Testis (tissue), 3 donors: ENCODE measurements around the gene PLCE1. TPM values are rescaled to one million over a fixed set of nuclear protein-coding genes. Genes with fewer than 3 reads are reported as not detected.

ENCODE experiments used
- DNase-seq: peaks from one replicate; pipeline ENCODE4 v3.0.0-alpha.2; 2019
- H3K27ac ChIP-seq, 2 donors: fragments of 200-600 bp; sonication (generic); one replicate each; pipeline ENCODE4 v1.5.1; 2019
- H3K27me3 ChIP-seq: fragments of 200-600 bp; sonication (generic); one replicate; pipeline ENCODE4 v1.5.1; 2019
- H3K36me3 ChIP-seq: fragments of 200-600 bp; sonication (generic); one replicate; pipeline ENCODE4 v1.5.1; 2017; ENCODE audit warnings: low read depth; ENCODE audit errors: missing control alignments
- H3K4me1 ChIP-seq: fragments of 200-600 bp; sonication (generic); one replicate; pipeline ENCODE4 v1.5.1; 2019
- H3K4me3 ChIP-seq, 2 donors: fragments of 200-600 bp; sonication (generic); one replicate each; pipeline ENCODE4 v1.5.1; 2017 to 2019
- H3K9me3 ChIP-seq: fragments of 200-600 bp; sonication (generic); one replicate; pipeline ENCODE4 v1.5.1; 2017
- CTCF ChIP-seq, 3 experiments: fragments of 450-650 bp in 2 of 3; fragments of 200-600 bp in 1 of 3; sonication (generic) in 1 of 3; IDR thresholded peaks; one replicate each; pipeline ENCODE4 v1.5.1; 2016 to 2019; ENCODE audit warnings: antibody characterized with exemption in 3 of 3, mild to moderate bottlenecking in 2 of 3, moderate library complexity in 1 of 3
- POLR2A ChIP-seq: fragments of 450-650 bp; IDR thresholded peaks from one replicate; pipeline ENCODE4 v1.6.1; 2017; ENCODE audit warnings: antibody characterized with exemption, mild to moderate bottlenecking, moderate library complexity
- WGBS, 2 donors: methylation state at CpG; one replicate each; pipeline ENCODE4 v1.1.5; 2018; 5-methylcytosine and 5-hydroxymethylcytosine counted together
- intact Hi-C: fragments of 100-400 bp; cut with DNase I; formaldehyde crosslinking; loops from one replicate; pipeline ENCODE4 v1.15.1; 2023; ENCODE audit warnings: low total_unique reads
- polyA plus RNA-seq: library from polyadenylated mRNA; stranded (reverse); fragments of 350-450 nt; fragmentation: Illumina TruSeq; extraction: RNeasy Lipid Tissue Mini Kit (QIAGEN cat#74804); gene quantifications from one replicate; pipeline ENCODE4 v1.2.3, GENCODE V29; 2014; ENCODE audit warnings: low read depth, low replicate concordance; ENCODE audit not compliant: insufficient read depth
- total RNA-seq, 2 donors: library from RNA; depleted of rRNA; stranded (reverse); fragments of >200 nt; gene quantifications; one replicate each; pipeline ENCODE4 v1.2.3, GENCODE V29; 2016

Gene PLCE1
- total and polyA plus RNA-seq, 3 donors from 2014 or later: 4.2 to 8.2 (median 6.7) TPM

- WGBS, 2 donors: 59 to 64% methylated on average over 3 of the region's 3 CpGs
- intact Hi-C loops: no loop called here
- H3K4me3 ChIP-seq: no peak overlapping the region
- no peaks in the 10 kb centered on the region for H3K4me1 ChIP-seq
- DNase-seq: no peak
- H3K36me3 ChIP-seq: no peaks in the 10 kb centered on the region
- no peaks in the 10 kb centered on the region for H3K27me3 ChIP-seq
- no peak overlapping the region for H3K27ac ChIP-seq
- H3K9me3 ChIP-seq: no peaks in the 10 kb centered on the region
- no peak for TF ChIP-seq CTCF (IDR thresholded peaks at IDR 0.05)
- TF ChIP-seq POLR2A: no peak
These were observed 43.6 kb downstream of the PLCE1 start for GRCh38 chr10:94037286-94037685.

GRCh38 chr10:94038024-94038423, 44.3 kb downstream of the PLCE1 start:
- no peak overlapping the region for H3K4me3 ChIP-seq
- DNase-seq: no peak
- H3K36me3 ChIP-seq: no peaks in the 10 kb centered on the region
- no peaks in the 10 kb centered on the region for H3K27me3 ChIP-seq
- H3K27ac ChIP-seq: no peak overlapping the region
- WGBS, 2 donors: 63 to 65% methylated on average over 4 of the region's 4 CpGs
- no peaks in the 10 kb centered on the region for H3K4me1 ChIP-seq
- no peaks in the 10 kb centered on the region for H3K9me3 ChIP-seq
- no peak for TF ChIP-seq CTCF (IDR thresholded peaks at IDR 0.05)
- TF ChIP-seq POLR2A: no peak
- intact Hi-C loops: no loop called here

GRCh38 chr10:94041206-94041605, 47.5 kb downstream of the PLCE1 start:
- Histone ChIP-seq H3K27ac (no peak overlapping the region), H3K4me3 (no peak overlapping the region), H3K4me1 (no peaks in the 10 kb centered on the region), H3K36me3 (no peaks in the 10 kb centered on the region), H3K27me3 (no peaks in the 10 kb centered on the region), H3K9me3 (no peaks in the 10 kb centered on the region)
- intact Hi-C loops: no loop called here
- no peak for DNase-seq
- 92 to 93% methylated on average over 4 of the region's 4 CpGs for WGBS, 2 donors
- TF ChIP-seq POLR2A: no peak
- no peak for TF ChIP-seq CTCF (IDR thresholded peaks at IDR 0.05)

GRCh38 chr10:94042001-94042833, 48.5 kb downstream of the PLCE1 start:
- H3K4me3 ChIP-seq: no peak overlapping the region
- no peaks in the 10 kb centered on the region for H3K9me3 ChIP-seq
- 69 to 70% methylated on average over 3 of the region's 3 CpGs for WGBS, 2 donors
- H3K27ac ChIP-seq: no peak overlapping the region
- H3K27me3 ChIP-seq: no peaks in the 10 kb centered on the region
- DNase-seq: no peak
- intact Hi-C loops: no loop called here
- no peaks in the 10 kb centered on the region for H3K4me1 ChIP-seq
- H3K36me3 ChIP-seq: no peaks in the 10 kb centered on the region
- TF ChIP-seq POLR2A: no peak
- no peak for TF ChIP-seq CTCF (IDR thresholded peaks at IDR 0.05)

- H3K4me1 ChIP-seq: no peaks in the 10 kb centered on the region
- no peak for DNase-seq
- H3K36me3 ChIP-seq: no peaks in the 10 kb centered on the region
- intact Hi-C loops: no loop called here
- WGBS, 2 donors: 84 to 85% methylated on average over 4 of the region's 4 CpGs
- H3K9me3 ChIP-seq: no peaks in the 10 kb centered on the region
- no peak overlapping the region for H3K4me3 ChIP-seq
- H3K27me3 ChIP-seq: no peaks in the 10 kb centered on the region
- TF ChIP-seq CTCF (IDR thresholded peaks at IDR 0.05) (no peak), POLR2A (no peak)
- no peak overlapping the region for H3K27ac ChIP-seq
These were observed 49.1 kb downstream of the PLCE1 start for GRCh38 chr10:94042834-94043175.
